Keratinocyte (primary cell): Measurements from ENCODE around the gene RCAN2.

Experiments
- CTCF ChIP-seq, 3 experiments: IDR thresholded peaks in 1 of 3; conservative IDR thresholded peaks in 1 of 3; optimal IDR thresholded peaks in 1 of 3; 2 replicates in 2 of 3; 3 replicates in 1 of 3; pipeline versions ENCODE3 to v1.5.1; 2011; ENCODE audit warnings: low read length in 3 of 3, mild to moderate bottlenecking in 3 of 3, moderate library complexity in 2 of 3, control low read depth in 1 of 3, inconsistent platforms in 1 of 3; ENCODE audit not compliant: insufficient read depth in 2 of 3; ENCODE audit errors: extremely low read depth in 1 of 3
- EZH2 ChIP-seq: IDR thresholded peaks from one replicate; pipeline ENCODE4 v1.6.1; 2012; ENCODE audit warnings: inconsistent platforms, mild to moderate bottlenecking, low read length, moderate library complexity

- TF ChIP-seq CTCF (optimal IDR thresholded peaks at IDR 0.05 in 1 of 3, IDR thresholded peaks at IDR 0.05 in 1 of 3, conservative IDR thresholded peaks at IDR 0.05 in 1 of 3; ENCODE audit: extremely low read depth in 1 of 3, insufficient read depth in 2 of 3, low read length in 3 of 3) (no peak), EZH2 (no peak)
These were observed 248.3 kb downstream of the RCAN2 start for GRCh38 chr6:46242921-46243320.
